HepG2 (cell line): ENCODE measurements around the gene PANK1. TPM values are rescaled to one million over a fixed set of nuclear protein-coding genes. Genes with fewer than 3 reads are reported as not detected.

ENCODE experiments used
- ATAC-seq: fragments of 200-7000 bp; cut with Tn5 transposase; 3 replicates; pipeline ENCODE4 v1.9.1; 2020; ENCODE audit warnings: mild to moderate bottlenecking, moderate library complexity
- BruUV-seq: library from RNA; stranded (reverse); fragments of 400-500 nt; replicated peaks from 2 replicates; lab custom pipeline; 2021; lab: Mats Ljungman, UMichigan
- CTCF ChIA-PET: fragments of 300-600 bp; formaldehyde crosslinking; extraction: SDS; loops from one replicate; lab custom pipeline; 2021; ENCODE audit warnings: low total read pairs, inconsistent platforms, low intra/inter-chr PET ratio; lab: Yijun Ruan, JAX
- POLR2A ChIA-PET: fragments of 350-600 bp; sonication (Branson Sonifier 250); formaldehyde crosslinking; loops from one replicate; lab custom pipeline; 2020; ENCODE audit warnings: antibody characterized with exemption, inconsistent platforms; lab: Yijun Ruan, JAX
- DNase-seq: peaks from one replicate; pipeline ENCODE4 v3.0.0-alpha.2; 2015; ENCODE audit warnings: low spot score
- FAIRE-seq: peaks from 3 replicates; lab custom pipeline; 2011; peaks lifted over from hg19 to GRCh38; lab: Jason Lieb, UNC
- H2AFZ ChIP-seq: one replicate; pipeline ENCODE4 v1.6.1; 2011; ENCODE audit warnings: low read length, inconsistent platforms
- H3K27ac ChIP-seq: fragments of 300-600 bp; 3 replicates; pipeline ENCODE4 v1.8.0; 2011; ENCODE audit warnings: mixed run types, mild to moderate bottlenecking, mixed read lengths, low read length, inconsistent platforms; ENCODE audit not compliant: insufficient read depth; ENCODE audit errors: extremely low read length
- H3K27me3 ChIP-seq, 2 experiments: fragments of 200-600 bp in 1 of 2; 2 replicates in 1 of 2; 3 replicates in 1 of 2; pipeline versions ENCODE4 v1.6.0 to v1.8.0; 2011; ENCODE audit warnings: low read length in 2 of 2, mild to moderate bottlenecking in 2 of 2, moderate library complexity in 2 of 2, inconsistent platforms in 1 of 2; ENCODE audit not compliant: insufficient read depth in 2 of 2, control insufficient read depth in 1 of 2
- H3K36me3 ChIP-seq, 2 experiments: fragments of 200-600 bp in 1 of 2; replicated peaks in 1 of 2; 2 replicates in 1 of 2; 3 replicates in 1 of 2; pipeline versions ENCODE4 v1.5.1 to v1.8.0; 2011; ENCODE audit warnings: low read length in 2 of 2, inconsistent platforms in 1 of 2; ENCODE audit not compliant: insufficient read depth in 2 of 2, control insufficient read depth in 1 of 2
- H3K4me1 ChIP-seq: 2 replicates; pipeline ENCODE4 v1.5.1; 2012; ENCODE audit warnings: low read length, inconsistent platforms; ENCODE audit not compliant: insufficient read depth
- H3K4me2 ChIP-seq: 2 replicates; pipeline ENCODE4 v1.6.0; 2011; ENCODE audit warnings: low read depth, low read length, inconsistent platforms
- H3K4me3 ChIP-seq, 3 experiments: fragments of 200-600 bp in 1 of 3; sonication (generic), shearing (Covaris generic) in 1 of 3; replicated peaks in 1 of 3; 2 replicates each; pipeline ENCODE4 v1.5.1; 2011 to 2016; ENCODE audit warnings: low read length in 3 of 3, inconsistent platforms in 2 of 3, low read depth in 2 of 3, mild to moderate bottlenecking in 2 of 3, control low read depth in 1 of 3, mixed read lengths in 1 of 3; ENCODE audit not compliant: insufficient read depth in 1 of 3
- H3K79me2 ChIP-seq: one replicate; pipeline ENCODE4 v1.6.1; 2011; ENCODE audit warnings: low read length, inconsistent platforms; ENCODE audit not compliant: insufficient read depth
- H3K9ac ChIP-seq: 2 replicates; pipeline ENCODE4 v1.6.0; 2011; ENCODE audit warnings: mild to moderate bottlenecking, low read depth, low read length, inconsistent platforms; ENCODE audit not compliant: insufficient read depth
- H3K9me3 ChIP-seq: 2 replicates; pipeline ENCODE4 v1.5.1; 2012; ENCODE audit warnings: mild to moderate bottlenecking, low read length
- H4K20me1 ChIP-seq: 2 replicates; pipeline ENCODE4 v1.6.0; 2011; ENCODE audit warnings: inconsistent platforms, mild to moderate bottlenecking, low read length, moderate library complexity; ENCODE audit not compliant: insufficient read depth
- ETV5 ChIP-seq: IDR thresholded peaks from 2 replicates; pipeline ENCODE4 v1.6.1; 2018; ENCODE audit warnings: missing biosample characterization, missing genetic modification reagents, inconsistent platforms, borderline replicate concordance
- GLI4 ChIP-seq: sonication (generic); formaldehyde crosslinking; IDR thresholded peaks from 2 replicates; pipeline ENCODE4 v1.5.1; 2020; ENCODE audit warnings: missing genetic modification reagents, mild to moderate bottlenecking, moderate library complexity, borderline replicate concordance
- HDAC2 ChIP-seq: sonication (generic); formaldehyde crosslinking; IDR thresholded peaks from 2 replicates; pipeline ENCODE4 v1.4.0; 2020; ENCODE audit warnings: missing genetic modification reagents
- HMG20A ChIP-seq: IDR thresholded peaks from 2 replicates; pipeline ENCODE4 v1.6.1; 2016; ENCODE audit warnings: borderline replicate concordance
- KLF15 ChIP-seq: sonication (generic); formaldehyde crosslinking; IDR thresholded peaks from 2 replicates; pipeline ENCODE4 v1.8.1; 2023; ENCODE audit warnings: borderline replicate concordance, mild to moderate bottlenecking, inconsistent platforms, missing genetic modification reagents, mixed read lengths
- MYC ChIP-seq: sonication (generic); formaldehyde crosslinking; IDR thresholded peaks from 2 replicates; pipeline ENCODE4 v1.9.0; 2021; ENCODE audit warnings: missing genetic modification reagents, borderline replicate concordance
- NBN ChIP-seq: fragments of 450-650 bp; conservative IDR thresholded peaks from 2 replicates; pipeline ENCODE4 v1.6.1; 2017
- NFE2 ChIP-seq: sonication (generic); formaldehyde crosslinking; IDR thresholded peaks from 2 replicates; pipeline ENCODE4 v1.4.0; 2020; ENCODE audit warnings: missing genetic modification reagents
- RBM22 ChIP-seq: fragments of 200-400 bp; formaldehyde crosslinking; optimal IDR thresholded peaks from 2 replicates; pipeline ENCODE3; 2017; ENCODE audit warnings: mild to moderate bottlenecking, low read length, moderate library complexity
- SOX13 ChIP-seq, 3 experiments: fragments of 450-650 bp in 1 of 3; sonication (generic) in 1 of 3; formaldehyde crosslinking in 1 of 3; IDR thresholded peaks in 2 of 3; conservative IDR thresholded peaks in 1 of 3; 2 replicates each; pipeline versions ENCODE4 v1.5.0 to v1.6.1; 2016 to 2020; ENCODE audit warnings: antibody characterized with exemption in 1 of 3, mild to moderate bottlenecking in 1 of 3, missing compliant biosample characterization in 1 of 3, missing genetic modification reagents in 1 of 3, moderate library complexity in 1 of 3
- SOX5 ChIP-seq: IDR thresholded peaks from 2 replicates; pipeline ENCODE4 v1.6.1; 2016; ENCODE audit warnings: borderline replicate concordance
- USF2 ChIP-seq, 2 experiments: sonication (generic) in 1 of 2; formaldehyde crosslinking in 1 of 2; IDR thresholded peaks; 2 replicates each; pipeline versions ENCODE4 v1.5.1 to v1.6.1; 2011 to 2020; ENCODE audit warnings: borderline replicate concordance in 1 of 2, low read depth in 1 of 2, low read length in 1 of 2, mild to moderate bottlenecking in 1 of 2, missing genetic modification reagents in 1 of 2, moderate library complexity in 1 of 2
- ZNF260 ChIP-seq: sonication (generic); formaldehyde crosslinking; IDR thresholded peaks from 2 replicates; pipeline ENCODE4 v1.4.0; 2020; ENCODE audit warnings: missing genetic modification reagents, low read depth, mild to moderate bottlenecking, borderline replicate concordance
- ZNF317 ChIP-seq: sonication (generic); formaldehyde crosslinking; IDR thresholded peaks from 2 replicates; pipeline ENCODE4 v1.5.0; 2020; ENCODE audit warnings: mild to moderate bottlenecking, missing genetic modification reagents
- ZNF704 ChIP-seq: sonication (generic); formaldehyde crosslinking; IDR thresholded peaks from 2 replicates; pipeline ENCODE4 v1.8.1; 2023; ENCODE audit warnings: mild to moderate bottlenecking, inconsistent platforms, moderate library complexity, missing genetic modification reagents, borderline replicate concordance
- ZNF766 ChIP-seq: sonication (generic); formaldehyde crosslinking; IDR thresholded peaks from 2 replicates; pipeline ENCODE4 v1.5.0; 2020; ENCODE audit warnings: missing genetic modification reagents, borderline replicate concordance
- ZNF891 ChIP-seq: sonication (generic); formaldehyde crosslinking; IDR thresholded peaks from 2 replicates; pipeline ENCODE4 v1.5.0; 2020; ENCODE audit warnings: mild to moderate bottlenecking, missing genetic modification reagents
- WGBS: methylation state at CpG from one replicate; pipeline ENCODE4 v1.1.6; 2017; ENCODE audit warnings: low lambda C conversion rate; 5-methylcytosine and 5-hydroxymethylcytosine counted together
- in situ Hi-C: cut with HindIII; loops from 2 replicates; pipeline ENCODE4 v1.10.0; 2017; ENCODE audit warnings: low pct_unique_long_range_greater_than_20kb; ENCODE audit not compliant: extremely low pct_ligation_motif_present
- intact Hi-C: fragments of 100-400 bp; cut with micrococcal nuclease; formaldehyde crosslinking; loops from one replicate; pipeline ENCODE4 v1.10.0; 2022; ENCODE audit not compliant: unreplicated experiment
- polyA plus RNA-seq, 8 experiments: library from polyadenylated mRNA; depleted of rRNA in 3 of 8; stranded (reverse) in 7 of 8; unstranded in 1 of 8; fragments of >200 nt; fragmentation: Illumina TruSeq in 4 of 8; extraction: Trizol in 4 of 8; gene quantifications; 2 replicates each; pipeline versions ENCODE4 v1.2.1 to v1.2.3, GENCODE V29; 2011 to 2016; ENCODE audit warnings: low read depth in 4 of 8, missing spikeins in 1 of 8, mixed read lengths in 1 of 8; ENCODE audit not compliant: insufficient read depth in 1 of 8
- total RNA-seq, 5 experiments: library from RNA; depleted of rRNA; stranded (reverse); fragments of >200 nt; fragmentation: Illumina TruSeq; extraction: Trizol; gene quantifications; 2 replicates each; pipeline ENCODE4 v1.2.3, GENCODE V29; 2016; ENCODE audit warnings: low read depth in 1 of 5
- TF ChIP-seq, protein P1 (sequence below): sonication (generic); formaldehyde crosslinking; IDR thresholded peaks from 2 replicates; pipeline ENCODE4 v1.5.0; 2020; ENCODE audit warnings: missing genetic modification reagents, mild to moderate bottlenecking, borderline replicate concordance

PANK1 gene
- total and polyA plus RNA-seq, 2 of the 13 experiments (the other 11 are each of a cell fraction or from before 2014, with no cell fraction given): 18.2 to 33.3 TPM

DNA sequence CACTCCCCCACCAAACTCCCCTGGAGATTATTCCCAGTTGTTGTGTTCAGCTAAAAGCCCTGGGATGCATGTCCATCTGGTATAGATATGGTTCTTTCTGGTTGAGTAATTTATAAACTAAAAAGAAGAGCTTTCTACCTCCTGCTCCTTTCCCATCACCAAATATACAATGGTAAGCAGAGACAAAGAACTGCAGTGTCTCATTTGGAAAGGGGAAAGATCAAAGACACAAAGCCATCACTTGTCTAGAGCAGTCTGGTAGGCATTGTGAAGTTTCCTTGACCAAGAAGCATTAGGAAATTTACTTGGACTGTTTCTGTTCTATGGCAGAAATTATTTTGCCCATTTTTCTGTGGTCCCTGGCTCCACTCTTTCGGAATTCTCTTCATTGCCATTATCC lies 24.9 kb upstream of the PANK1 start:
- peak; percentile 53; the same call in 2 of the 3 replicates for ATAC-seq
- intact Hi-C loops (no loop called here), in situ Hi-C loops (no loop called here)
- Histone ChIP-seq H3K9ac (no peak overlapping the region), H3K27me3 (no peaks in the 10 kb centered on the region), H3K27ac (no peak overlapping the region)
- BruUV-seq: no TSS peak
- peak; percentile 33; the same call in 1 of the 2 replicates for TF ChIP-seq SOX5
- no peak for TF ChIP-seq ETV5 (CRISPR knock-in tag)
- TF ChIP-seq HMG20A (CRISPR knock-in tag): 0 out of 2 replicates have a peak, but pooled peaks have one; percentile 17
- no peak for TF ChIP-seq ZNF766 (CRISPR knock-in tag)
- TF ChIP-seq RBM22: no peak
- TF ChIP-seq MYC (CRISPR knock-in tag): no peak
- no peak for TF ChIP-seq USF2 (IDR thresholded peaks at IDR 0.05; ENCODE audit: low read depth, low read length)
- TF ChIP-seq USF2 (CRISPR knock-in tag; IDR thresholded peaks at IDR 0.05; ENCODE audit: borderline replicate concordance): no peak
- TF ChIP-seq GLI4 (CRISPR knock-in tag): no peak
- TF ChIP-seq SOX13 (IDR thresholded peaks at IDR 0.05): no peak
- peak in 1 of 2 experiments; percentile 84; a peak in 2 of 4 replicates for TF ChIP-seq SOX13 (CRISPR knock-in tag; conservative IDR thresholded peaks at IDR 0.05 in 1 of 2, IDR thresholded peaks at IDR 0.05 in 1 of 2)
- TF ChIP-seq KLF15 (CRISPR knock-in tag): no peak
- TF ChIP-seq ZNF704 (CRISPR knock-in tag): no peak
- no peak for TF ChIP-seq HDAC2 (CRISPR knock-in tag)
- TF ChIP-seq, protein P1, sequence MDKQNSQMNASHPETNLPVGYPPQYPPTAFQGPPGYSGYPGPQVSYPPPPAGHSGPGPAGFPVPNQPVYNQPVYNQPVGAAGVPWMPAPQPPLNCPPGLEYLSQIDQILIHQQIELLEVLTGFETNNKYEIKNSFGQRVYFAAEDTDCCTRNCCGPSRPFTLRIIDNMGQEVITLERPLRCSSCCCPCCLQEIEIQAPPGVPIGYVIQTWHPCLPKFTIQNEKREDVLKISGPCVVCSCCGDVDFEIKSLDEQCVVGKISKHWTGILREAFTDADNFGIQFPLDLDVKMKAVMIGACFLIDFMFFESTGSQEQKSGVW (CRISPR knock-in tag): no peak
- TF ChIP-seq ZNF317: no peak
- no peak for TF ChIP-seq ZNF260 (CRISPR knock-in tag)
- TF ChIP-seq ZNF891: no peak
- no peak for TF ChIP-seq NFE2
- no peak for TF ChIP-seq NBN
- TF ChIP-seq, all 625 proteins: peak for 3
- Histone ChIP-seq H3K36me3 (no peaks in the 10 kb centered on the region), H3K4me3 (no peak overlapping the region), H2AFZ (no peak overlapping the region), H3K4me1 (peaks cover 40% of the 10 kb centered on the region), H4K20me1 (no peaks in the 10 kb centered on the region), H3K9me3 (no peaks in the 10 kb centered on the region), H3K79me2 (no peaks in the 10 kb centered on the region), H3K4me2 (no peak overlapping the region)
- ChIA-PET CTCF (no interaction called here), POLR2A (interaction anchor here (1.5 to 2.2 kb wide), 2 partner anchors 26 to 31 kb away, joined by 5 to 16 read pairs; partner anchors contain the start of gene KIF20B)
- FAIRE-seq (peak; percentile 34), DNase-seq (peak; percentile 66)
- 93% methylated on average over 1 of the region's 1 CpG for WGBS
